IMR-90 (cell line): ENCODE results near the gene ATP6V1G1. TPM values are rescaled to one million over a fixed set of nuclear protein-coding genes. Genes with fewer than 3 reads are reported as not detected.

Experiments used
- ATAC-seq: fragments of 200-7000 bp; cut with Tn5 transposase; 2 replicates; pipeline ENCODE4 v1.9.1; 2020; ENCODE audit warnings: low read depth, mild to moderate bottlenecking, moderate library complexity
- BruUV-seq: library from RNA; stranded (reverse); fragments of 400-500 nt; replicated peaks from 2 replicates; lab custom pipeline; 2021; lab: Mats Ljungman, UMichigan
- CTCF ChIA-PET: fragments of 300-600 bp; formaldehyde crosslinking; extraction: SDS; loops from one replicate; lab custom pipeline; 2021; ENCODE audit warnings: antibody characterized with exemption; lab: Yijun Ruan, JAX
- POLR2A ChIA-PET: fragments of 300-600 bp; sonication (Branson Sonifier 250); formaldehyde crosslinking; loops from one replicate; lab custom pipeline; 2022; ENCODE audit warnings: antibody characterized with exemption; ENCODE audit not compliant: unreplicated experiment; lab: Charles Lee
- DNase-seq: peaks from one replicate; pipeline ENCODE4 v3.0.0; 2013
- H2AFZ ChIP-seq: replicated peaks from 2 replicates; pipeline ENCODE3; 2013; ENCODE audit warnings: low read length, mild to moderate bottlenecking; ENCODE audit not compliant: poor library complexity
- H2AK5ac ChIP-seq: 2 replicates; pipeline ENCODE4 v1.6.1; 2013; ENCODE audit warnings: low read depth, low read length, inconsistent platforms
- H2AK9ac ChIP-seq: replicated peaks from 2 replicates; pipeline ENCODE3; 2013; ENCODE audit warnings: mild to moderate bottlenecking, low read depth, low read length, moderate library complexity; ENCODE audit not compliant: poor library complexity
- H2BK120ac ChIP-seq: 2 replicates; pipeline ENCODE4 v1.6.1; 2013; ENCODE audit warnings: low read depth, low read length, inconsistent platforms
- H2BK15ac ChIP-seq: 3 replicates; pipeline ENCODE4 v1.6.1; 2013; ENCODE audit warnings: low read depth, low read length, inconsistent platforms
- H2BK20ac ChIP-seq: 2 replicates; pipeline ENCODE4 v1.6.1; 2013; ENCODE audit warnings: low read depth, mild to moderate bottlenecking, inconsistent platforms, low read length, moderate library complexity
- H2BK5ac ChIP-seq: 2 replicates; pipeline ENCODE4 v1.6.1; 2013; ENCODE audit warnings: mild to moderate bottlenecking, low read depth, low read length, inconsistent platforms; ENCODE audit not compliant: poor library complexity, severe bottlenecking
- H3K14ac ChIP-seq: replicated peaks from 2 replicates; pipeline ENCODE4 v1.6.1; 2013; ENCODE audit warnings: low read depth, low read length, inconsistent platforms
- H3K18ac ChIP-seq: 2 replicates; pipeline ENCODE4 v1.6.1; 2013; ENCODE audit warnings: low read depth, low read length, control low read depth
- H3K23ac ChIP-seq: 2 replicates; pipeline ENCODE4 v1.6.1; 2013; ENCODE audit warnings: low read depth, low read length, inconsistent platforms
- H3K27ac ChIP-seq: 2 replicates; pipeline ENCODE4 v1.5.1; 2013; ENCODE audit warnings: mild to moderate bottlenecking, control low read depth, low read length; ENCODE audit not compliant: insufficient read depth
- H3K27me3 ChIP-seq: 2 replicates; pipeline ENCODE4 v1.6.1; 2013; ENCODE audit warnings: low read length; ENCODE audit not compliant: control insufficient read depth, insufficient read depth
- H3K36me3 ChIP-seq: 2 replicates; pipeline ENCODE4 v1.6.1; 2013; ENCODE audit warnings: low read length, mixed read lengths; ENCODE audit not compliant: control insufficient read depth, insufficient read depth
- H3K4ac ChIP-seq: 2 replicates; pipeline ENCODE4 v1.6.1; 2013; ENCODE audit warnings: low read depth, low read length, inconsistent platforms
- H3K4me1 ChIP-seq: 2 replicates; pipeline ENCODE4 v1.6.1; 2013; ENCODE audit warnings: low read length, mixed read lengths; ENCODE audit not compliant: control insufficient read depth, insufficient read depth
- H3K4me2 ChIP-seq: 2 replicates; pipeline ENCODE4 v1.6.1; 2013; ENCODE audit warnings: low read depth, mild to moderate bottlenecking, control low read depth, low read length, moderate library complexity
- H3K4me3 ChIP-seq: 2 replicates; pipeline ENCODE4 v1.5.1; 2013; ENCODE audit warnings: low read depth, mild to moderate bottlenecking, control low read depth, low read length, moderate library complexity; ENCODE audit not compliant: insufficient read depth
- H3K56ac ChIP-seq: 2 replicates; pipeline ENCODE4 v1.6.1; 2013; ENCODE audit warnings: low read length, inconsistent platforms; ENCODE audit not compliant: insufficient read depth; ENCODE audit errors: extremely low read depth
- H3K79me1 ChIP-seq, 2 experiments: 2 replicates each; pipeline ENCODE4 v1.6.1; 2013; ENCODE audit warnings: low read length in 2 of 2, inconsistent platforms in 1 of 2, low read depth in 1 of 2
- H3K9ac ChIP-seq: 2 replicates; pipeline ENCODE4 v1.6.1; 2013; ENCODE audit warnings: low read depth, low read length, control low read depth
- H3K9me1 ChIP-seq: 2 replicates; pipeline ENCODE4 v1.6.1; 2013; ENCODE audit warnings: low read length, inconsistent platforms; ENCODE audit not compliant: insufficient read depth
- H3K9me3 ChIP-seq: 2 replicates; pipeline ENCODE4 v1.6.1; 2013; ENCODE audit warnings: low read length; ENCODE audit not compliant: control insufficient read depth, insufficient read depth
- H4K20me1 ChIP-seq: 2 replicates; pipeline ENCODE4 v1.6.1; 2013; ENCODE audit warnings: low read length, inconsistent platforms; ENCODE audit not compliant: insufficient read depth
- H4K5ac ChIP-seq: 2 replicates; pipeline ENCODE4 v1.6.1; 2013; ENCODE audit warnings: mild to moderate bottlenecking, low read depth, low read length, control low read depth
- H4K8ac ChIP-seq, 2 experiments: 2 replicates each; pipeline ENCODE4 v1.6.1; 2013; ENCODE audit warnings: low read depth in 2 of 2, low read length in 2 of 2, control low read depth in 1 of 2, inconsistent platforms in 1 of 2
- H4K91ac ChIP-seq: 2 replicates; pipeline ENCODE4 v1.6.1; 2013; ENCODE audit warnings: low read depth, low read length, inconsistent platforms; ENCODE audit not compliant: insufficient read depth
- BHLHE40 ChIP-seq: fragments of 150-350 bp; IDR thresholded peaks from 2 replicates; pipeline ENCODE4 v1.6.1; 2016; ENCODE audit warnings: mild to moderate bottlenecking, low read depth, low read length
- CEBPB ChIP-seq: IDR thresholded peaks from 2 replicates; pipeline ENCODE4 v1.6.1; 2012; ENCODE audit warnings: low read depth, low read length, improper control_type of control experiment
- CHD1 ChIP-seq: IDR thresholded peaks from 2 replicates; pipeline ENCODE4 v1.6.1; 2012; ENCODE audit warnings: low read depth, low read length, improper control_type of control experiment
- FOS ChIP-seq: fragments of 150-350 bp; IDR thresholded peaks from 2 replicates; pipeline ENCODE4 v1.6.1; 2016; ENCODE audit warnings: low read depth, low read length
- MAFK ChIP-seq: IDR thresholded peaks from 2 replicates; pipeline ENCODE4 v1.6.1; 2012; ENCODE audit warnings: low read depth, low read length, improper control_type of control experiment
- MAZ ChIP-seq: IDR thresholded peaks from 2 replicates; pipeline ENCODE4 v1.6.1; 2012; ENCODE audit warnings: low read depth, mild to moderate bottlenecking, low read length, improper control_type of control experiment, moderate library complexity, borderline replicate concordance
- MXI1 ChIP-seq: IDR thresholded peaks from 2 replicates; pipeline ENCODE4 v1.6.1; 2012; ENCODE audit warnings: low read depth, mild to moderate bottlenecking, low read length, moderate library complexity, borderline replicate concordance
- NFE2L2 ChIP-seq: fragments of 150-350 bp; IDR thresholded peaks from 2 replicates; pipeline ENCODE4 v1.6.1; 2016; ENCODE audit warnings: low read depth, mild to moderate bottlenecking, low read length
- POLR2A ChIP-seq: IDR thresholded peaks from 2 replicates; pipeline ENCODE4 v1.6.1; 2012; ENCODE audit warnings: mild to moderate bottlenecking, low read depth, low read length
- RAD21 ChIP-seq: IDR thresholded peaks from 2 replicates; pipeline ENCODE4 v1.6.1; 2012; ENCODE audit warnings: low read length, improper control_type of control experiment
- RCOR1 ChIP-seq: IDR thresholded peaks from 2 replicates; pipeline ENCODE4 v1.6.1; 2012; ENCODE audit warnings: mild to moderate bottlenecking, low read length, improper control_type of control experiment; ENCODE audit not compliant: insufficient replicate concordance
- RFX5 ChIP-seq: IDR thresholded peaks from 2 replicates; pipeline ENCODE4 v1.8.0; 2012; ENCODE audit warnings: low read depth, mild to moderate bottlenecking, low read length, moderate library complexity
- SMC3 ChIP-seq: fragments of 150-350 bp; IDR thresholded peaks from 2 replicates; pipeline ENCODE4 v1.6.1; 2016; ENCODE audit warnings: low read depth, mild to moderate bottlenecking, antibody characterized with exemption, low read length, moderate library complexity
- dilution Hi-C: fragments of 300-500 bp; cut with HindIII; formaldehyde crosslinking; loops from one replicate; pipeline ENCODE4 v1.14.3; 2018; ENCODE audit warnings: low sequenced_read_pairs; ENCODE audit not compliant: unreplicated experiment
- in situ Hi-C: fragments of 300-500 bp; cut with MboI; formaldehyde crosslinking; loops from 3 replicates; pipeline ENCODE4 v1.14.3; 2019; ENCODE audit warnings: low sequenced_read_pairs, inconsistent platforms, mixed read lengths
- intact Hi-C: fragments of 100-400 bp; cut with micrococcal nuclease; formaldehyde crosslinking; loops from 2 replicates; pipeline ENCODE4 v1.10.0; 2022
- polyA plus RNA-seq, 3 experiments: library from polyadenylated mRNA; depleted of rRNA; stranded (reverse); fragments of >200 nt; gene quantifications; 2 replicates each; pipeline ENCODE4 v1.2.3, GENCODE V29; 2012; ENCODE audit warnings: low replicate concordance in 1 of 3
- total RNA-seq: library from RNA; depleted of rRNA; stranded (reverse); fragments of >200 nt; gene quantifications from 2 replicates; pipeline ENCODE4 v1.2.3, GENCODE V29; 2012
- TF ChIP-seq, protein P1 (sequence below): fragments of 150-350 bp; IDR thresholded peaks from 2 replicates; pipeline ENCODE4 v1.6.1; 2016; ENCODE audit warnings: low read depth, mild to moderate bottlenecking, low read length, moderate library complexity, borderline replicate concordance
- TF ChIP-seq, protein P2 (sequence below): fragments of 150-350 bp; IDR thresholded peaks from 2 replicates; pipeline ENCODE4 v1.6.1; 2017; ENCODE audit warnings: mild to moderate bottlenecking, antibody characterized with exemption, low read length, low read depth
- TF ChIP-seq, protein P3 (sequence below): conservative IDR thresholded peaks from 2 replicates; pipeline ENCODE4 v1.5.1; 2012; ENCODE audit warnings: mild to moderate bottlenecking, low read depth, low read length, improper control_type of control experiment

The ATP6V1G1 gene
- total and polyA plus RNA-seq, 2 of the 4 experiments (the other 2 are of a cell fraction): 52.0 to 70.9 TPM

DNA sequence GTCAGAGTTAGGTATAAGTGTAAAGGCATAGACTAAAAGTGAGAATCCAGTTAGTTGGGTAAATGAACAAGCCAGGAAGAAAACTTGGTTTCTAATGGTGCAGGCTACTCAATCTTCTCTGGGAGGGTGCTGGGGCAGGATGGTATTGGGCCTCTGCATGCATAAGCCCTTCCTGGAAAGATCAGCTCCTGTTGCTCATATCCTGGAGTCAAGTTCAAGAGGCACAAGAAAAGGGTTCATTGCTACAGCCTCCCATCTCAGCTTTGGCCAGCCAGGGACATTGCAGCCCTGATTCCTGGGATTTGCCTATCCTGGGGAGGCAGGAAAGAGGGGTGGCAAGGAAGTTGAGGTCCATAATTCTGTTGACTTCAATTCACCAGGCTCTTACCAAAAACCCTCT, 40.7 kb upstream of the ATP6V1G1 start:
- 0 out of 4 replicates have a peak overlapping the region, but pooled peaks of 1 of the 2 experiments have one; percentile 35 for H4K8ac ChIP-seq
- no peak overlapping the region for H3K56ac ChIP-seq
- H3K4me3 ChIP-seq: no peak overlapping the region
- H4K5ac ChIP-seq: no peak overlapping the region
- H2BK5ac ChIP-seq: no peak overlapping the region
- no peak overlapping the region for H3K9ac ChIP-seq
- H2BK15ac ChIP-seq: no peak overlapping the region
- intact Hi-C loops: no loop called here
- H3K27me3 ChIP-seq: peaks cover 11% of the 10 kb centered on the region
- no peak overlapping the region for H2BK120ac ChIP-seq
- no peak overlapping the region for H3K4ac ChIP-seq
- H2BK20ac ChIP-seq: no peak overlapping the region
- ChIA-PET POLR2A (no interaction called here), CTCF (interaction anchor here (0.7 kb wide), 1 partner anchor 106 kb away, joined by 3 read pairs; no protein-coding TSS in a partner anchor)
- H3K14ac ChIP-seq: no peak overlapping the region
- H3K23ac ChIP-seq: peak overlapping the region; percentile 15; the same call in 1 of the 2 replicates
- H4K20me1 ChIP-seq: no peaks in the 10 kb centered on the region
- ATAC-seq: no peak
- no peak overlapping the region for H3K27ac ChIP-seq
- no peak overlapping the region for H2AK9ac ChIP-seq
- no peak overlapping the region for H2AK5ac ChIP-seq
- no peak overlapping the region for H3K4me2 ChIP-seq
- no peaks in the 10 kb centered on the region for H3K36me3 ChIP-seq
- no peak for TF ChIP-seq NFE2L2
- TF ChIP-seq, protein P1, sequence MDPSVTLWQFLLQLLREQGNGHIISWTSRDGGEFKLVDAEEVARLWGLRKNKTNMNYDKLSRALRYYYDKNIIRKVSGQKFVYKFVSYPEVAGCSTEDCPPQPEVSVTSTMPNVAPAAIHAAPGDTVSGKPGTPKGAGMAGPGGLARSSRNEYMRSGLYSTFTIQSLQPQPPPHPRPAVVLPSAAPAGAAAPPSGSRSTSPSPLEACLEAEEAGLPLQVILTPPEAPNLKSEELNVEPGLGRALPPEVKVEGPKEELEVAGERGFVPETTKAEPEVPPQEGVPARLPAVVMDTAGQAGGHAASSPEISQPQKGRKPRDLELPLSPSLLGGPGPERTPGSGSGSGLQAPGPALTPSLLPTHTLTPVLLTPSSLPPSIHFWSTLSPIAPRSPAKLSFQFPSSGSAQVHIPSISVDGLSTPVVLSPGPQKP: no peak
- TF ChIP-seq SMC3: no peak
- TF ChIP-seq FOS: no peak
- no peak for TF ChIP-seq RFX5
- TF ChIP-seq MXI1: no peak
- TF ChIP-seq RAD21: no peak
- TF ChIP-seq CHD1: no peak
- TF ChIP-seq MAZ: no peak
- no peak for TF ChIP-seq RCOR1
- no peak for TF ChIP-seq MAFK
- TF ChIP-seq BHLHE40: no peak
- no peak for TF ChIP-seq CEBPB
- TF ChIP-seq, protein P2, sequence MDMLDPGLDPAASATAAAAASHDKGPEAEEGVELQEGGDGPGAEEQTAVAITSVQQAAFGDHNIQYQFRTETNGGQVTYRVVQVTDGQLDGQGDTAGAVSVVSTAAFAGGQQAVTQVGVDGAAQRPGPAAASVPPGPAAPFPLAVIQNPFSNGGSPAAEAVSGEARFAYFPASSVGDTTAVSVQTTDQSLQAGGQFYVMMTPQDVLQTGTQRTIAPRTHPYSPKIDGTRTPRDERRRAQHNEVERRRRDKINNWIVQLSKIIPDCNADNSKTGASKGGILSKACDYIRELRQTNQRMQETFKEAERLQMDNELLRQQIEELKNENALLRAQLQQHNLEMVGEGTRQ: no peak
- TF ChIP-seq, protein P3, sequence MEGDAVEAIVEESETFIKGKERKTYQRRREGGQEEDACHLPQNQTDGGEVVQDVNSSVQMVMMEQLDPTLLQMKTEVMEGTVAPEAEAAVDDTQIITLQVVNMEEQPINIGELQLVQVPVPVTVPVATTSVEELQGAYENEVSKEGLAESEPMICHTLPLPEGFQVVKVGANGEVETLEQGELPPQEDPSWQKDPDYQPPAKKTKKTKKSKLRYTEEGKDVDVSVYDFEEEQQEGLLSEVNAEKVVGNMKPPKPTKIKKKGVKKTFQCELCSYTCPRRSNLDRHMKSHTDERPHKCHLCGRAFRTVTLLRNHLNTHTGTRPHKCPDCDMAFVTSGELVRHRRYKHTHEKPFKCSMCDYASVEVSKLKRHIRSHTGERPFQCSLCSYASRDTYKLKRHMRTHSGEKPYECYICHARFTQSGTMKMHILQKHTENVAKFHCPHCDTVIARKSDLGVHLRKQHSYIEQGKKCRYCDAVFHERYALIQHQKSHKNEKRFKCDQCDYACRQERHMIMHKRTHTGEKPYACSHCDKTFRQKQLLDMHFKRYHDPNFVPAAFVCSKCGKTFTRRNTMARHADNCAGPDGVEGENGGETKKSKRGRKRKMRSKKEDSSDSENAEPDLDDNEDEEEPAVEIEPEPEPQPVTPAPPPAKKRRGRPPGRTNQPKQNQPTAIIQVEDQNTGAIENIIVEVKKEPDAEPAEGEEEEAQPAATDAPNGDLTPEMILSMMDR: no peak
- no peak for TF ChIP-seq POLR2A
- DNase-seq: no peak
- peaks cover 5% of the 10 kb centered on the region for H3K9me1 ChIP-seq
- H3K9me3 ChIP-seq: 0 out of 2 replicates have a peak, but pooled peaks cover 3% of the 10 kb centered on the region
- in situ Hi-C loops: no loop called here
- H3K4me1 ChIP-seq: peaks cover 3% of the 10 kb centered on the region
- H4K91ac ChIP-seq: no peak overlapping the region
- H3K79me1 ChIP-seq: no peaks in the 10 kb centered on the region
- no peak overlapping the region for H3K18ac ChIP-seq
- BruUV-seq: no TSS peak
- dilution Hi-C loops: no loop called here
- peak overlapping the region; percentile 47 for H2AFZ ChIP-seq
